HCT116 (cell line): Measurements from ENCODE around the gene UVSSA. TPM values are rescaled to one million over a fixed set of nuclear protein-coding genes. Genes with fewer than 3 reads are reported as not detected.

ENCODE experiments used
- ATAC-seq: fragments of 200-7000 bp; cut with Tn5 transposase; 2 replicates; pipeline ENCODE4 v1.9.1; 2020; ENCODE audit warnings: mild to moderate bottlenecking, moderate library complexity
- BruUV-seq: library from RNA; stranded (reverse); fragments of 400-500 nt; replicated peaks from 2 replicates; lab custom pipeline; 2021; lab: Mats Ljungman, UMichigan
- CTCF ChIA-PET: fragments of 300-600 bp; sonication (Branson Sonifier 250); formaldehyde crosslinking; loops from one replicate; lab custom pipeline; 2021; ENCODE audit warnings: antibody characterized with exemption; lab: Charles Lee
- POLR2A ChIA-PET: fragments of 300-600, 350-600 bp; sonication (Branson Sonifier 250); formaldehyde crosslinking; loops from one replicate; lab custom pipeline; 2021; ENCODE audit warnings: antibody characterized with exemption; lab: Charles Lee
- RAD21 ChIA-PET, 2 experiments: fragments of 300-600 bp; sonication (Branson Sonifier 250); formaldehyde crosslinking; loops; one replicate each; lab custom pipeline; 2023; ENCODE audit warnings: low total read pairs in 2 of 2; ENCODE audit not compliant: uncharacterized antibody in 2 of 2, unreplicated experiment in 2 of 2, low non-redundant PET in 1 of 2; lab: Charles Lee
- DNase-seq: peaks from one replicate; pipeline ENCODE4 v3.0.0-alpha.2; 2010; ENCODE audit warnings: low read depth, low spot score
- H2AFZ ChIP-seq: fragments of 200-600 bp; shearing (Covaris generic), sonication (generic); 2 replicates; pipeline ENCODE4 v1.6.1; 2017; ENCODE audit warnings: low read depth, mixed run types, mixed read lengths, antibody characterized with exemption, low read length; ENCODE audit not compliant: poor library complexity, severe bottlenecking
- H3K27ac ChIP-seq: 2 replicates; pipeline ENCODE4 v1.5.1; 2012; ENCODE audit warnings: low read depth, low read length
- H3K27me3 ChIP-seq: fragments of 200-600 bp; sonication (generic); 2 replicates; pipeline ENCODE4 v1.6.1; 2016; ENCODE audit warnings: mixed run types, low read length, mixed read lengths; ENCODE audit not compliant: insufficient read depth
- H3K36me3 ChIP-seq, 2 experiments: fragments of 200-500 bp in 1 of 2; fragments of 200-600 bp in 1 of 2; sonication (Bioruptor generic) in 1 of 2; sonication (generic) in 1 of 2; 2 replicates each; pipeline versions ENCODE4 v1.5.1 to v1.6.1; 2014 to 2016; ENCODE audit warnings: low read length in 2 of 2, inconsistent platforms in 1 of 2, mixed read lengths in 1 of 2, mixed run types in 1 of 2; ENCODE audit not compliant: insufficient read depth in 2 of 2, control insufficient read depth in 1 of 2
- H3K4me1 ChIP-seq, 2 experiments: fragments of 200-600 bp in 1 of 2; sonication (generic) in 1 of 2; 2 replicates each; pipeline versions ENCODE4 v1.5.1 to v1.6.1; 2012 to 2017; ENCODE audit warnings: low read length in 2 of 2, inconsistent platforms in 1 of 2, mild to moderate bottlenecking in 1 of 2, mixed read lengths in 1 of 2, mixed run types in 1 of 2, moderate library complexity in 1 of 2; ENCODE audit not compliant: insufficient read depth in 2 of 2, control insufficient read depth in 1 of 2
- H3K4me2 ChIP-seq: fragments of 200-600 bp; sonication (generic); 2 replicates; pipeline ENCODE4 v1.6.1; 2017; ENCODE audit warnings: mixed run types, low read length, mixed read lengths
- H3K4me3 ChIP-seq, 2 experiments: fragments of 200-600 bp in 1 of 2; sonication (generic) in 1 of 2; replicated peaks in 1 of 2; 2 replicates each; pipeline ENCODE4 v1.5.1; 2011 to 2016; ENCODE audit warnings: low read length in 2 of 2, control low read depth in 1 of 2, low read depth in 1 of 2, mild to moderate bottlenecking in 1 of 2, mixed read lengths in 1 of 2, mixed run types in 1 of 2
- H3K79me2 ChIP-seq: fragments of 200-600 bp; sonication (generic); 2 replicates; pipeline ENCODE4 v1.6.1; 2017; ENCODE audit warnings: mild to moderate bottlenecking, mixed run types, low read length, moderate library complexity, mixed read lengths; ENCODE audit not compliant: insufficient read depth
- H3K9ac ChIP-seq: fragments of 200-600 bp; sonication (generic); 2 replicates; pipeline ENCODE4 v1.6.1; 2016; ENCODE audit warnings: low read length, mixed read lengths
- H3K9me2 ChIP-seq: fragments of 200-600 bp; sonication (generic), shearing (Covaris generic); 2 replicates; pipeline ENCODE4 v1.6.1; 2017; ENCODE audit warnings: mixed run types, mild to moderate bottlenecking, moderate library complexity; ENCODE audit not compliant: insufficient read depth
- H3K9me3 ChIP-seq, 2 experiments: fragments of 200-500 bp in 1 of 2; fragments of 200-600 bp in 1 of 2; sonication (Bioruptor generic) in 1 of 2; sonication (generic) in 1 of 2; 2 replicates each; pipeline ENCODE4 v1.6.1; 2014 to 2017; ENCODE audit warnings: low read length in 2 of 2, mixed read lengths in 2 of 2, inconsistent platforms in 1 of 2, low read depth in 1 of 2, mild to moderate bottlenecking in 1 of 2, mixed run types in 1 of 2, moderate library complexity in 1 of 2; ENCODE audit not compliant: control insufficient read depth in 1 of 2, insufficient read depth in 1 of 2
- H4K20me1 ChIP-seq: fragments of 200-600 bp; sonication (generic), shearing (Covaris generic); 2 replicates; pipeline ENCODE4 v1.6.1; 2017; ENCODE audit warnings: mixed run types, mild to moderate bottlenecking, moderate library complexity; ENCODE audit not compliant: insufficient read depth
- CEBPB ChIP-seq: IDR thresholded peaks from 2 replicates; pipeline ENCODE4 v1.6.1; 2012; ENCODE audit warnings: low read depth
- CTCF ChIP-seq, 3 experiments: fragments of 200-600 bp in 1 of 3; sonication (generic) in 1 of 3; IDR thresholded peaks in 2 of 3; conservative IDR thresholded peaks in 1 of 3; 2 replicates each; pipeline ENCODE4 v1.5.1; 2012 to 2017; ENCODE audit warnings: low read depth in 2 of 3, low read length in 2 of 3, antibody characterized with exemption in 1 of 3, borderline replicate concordance in 1 of 3, control low read depth in 1 of 3, mild to moderate bottlenecking in 1 of 3, mixed read lengths in 1 of 3, mixed run types in 1 of 3, moderate library complexity in 1 of 3; ENCODE audit not compliant: insufficient read depth in 1 of 3
- EGR1 ChIP-seq: IDR thresholded peaks from 2 replicates; pipeline ENCODE4 v1.6.1; 2012; ENCODE audit warnings: low read depth
- ELF1 ChIP-seq: IDR thresholded peaks from 2 replicates; pipeline ENCODE4 v1.6.1; 2012; ENCODE audit warnings: low read depth, borderline replicate concordance
- EZH2 ChIP-seq: fragments of 200-600 bp; sonication (generic); IDR thresholded peaks from 2 replicates; pipeline ENCODE4 v1.6.1; 2017; ENCODE audit warnings: antibody characterized with exemption, mixed run types
- RAD21 ChIP-seq: IDR thresholded peaks from 2 replicates; pipeline ENCODE4 v1.6.1; 2012; ENCODE audit warnings: low read depth, mild to moderate bottlenecking
- REST ChIP-seq: IDR thresholded peaks from 2 replicates; pipeline ENCODE4 v1.6.1; 2012; ENCODE audit warnings: low read depth
- SIN3A ChIP-seq: IDR thresholded peaks from 2 replicates; pipeline ENCODE4 v1.6.1; 2012; ENCODE audit warnings: low read depth
- SP1 ChIP-seq: IDR thresholded peaks from 2 replicates; pipeline ENCODE4 v1.6.1; 2012; ENCODE audit warnings: low read depth
- SRF ChIP-seq: IDR thresholded peaks from 2 replicates; pipeline ENCODE4 v1.6.1; 2012; ENCODE audit warnings: low read depth
- TCF7L2 ChIP-seq: IDR thresholded peaks from 2 replicates; pipeline ENCODE4 v1.7.0; 2011; ENCODE audit warnings: borderline replicate concordance, inconsistent platforms; ENCODE audit not compliant: insufficient read depth, insufficient read length; ENCODE audit errors: extremely low read depth
- intact Hi-C: fragments of 100-400 bp; cut with micrococcal nuclease; formaldehyde crosslinking; loops from 2 replicates; pipeline ENCODE4 v1.10.0; 2022
- total RNA-seq: library from RNA; stranded (reverse); gene quantifications from one replicate; pipeline ENCODE4 v1.2.1, GENCODE V29; 2021; ENCODE audit not compliant: unreplicated experiment
- TF ChIP-seq, protein P1 (sequence below): IDR thresholded peaks from 2 replicates; pipeline ENCODE4 v1.6.1; 2012
- TF ChIP-seq, protein P2 (sequence below): IDR thresholded peaks from 2 replicates; pipeline ENCODE4 v1.6.1; 2012

UVSSA gene
- total RNA-seq, 1 experiment from 2014 or later, result 30.5 TPM

DNA sequence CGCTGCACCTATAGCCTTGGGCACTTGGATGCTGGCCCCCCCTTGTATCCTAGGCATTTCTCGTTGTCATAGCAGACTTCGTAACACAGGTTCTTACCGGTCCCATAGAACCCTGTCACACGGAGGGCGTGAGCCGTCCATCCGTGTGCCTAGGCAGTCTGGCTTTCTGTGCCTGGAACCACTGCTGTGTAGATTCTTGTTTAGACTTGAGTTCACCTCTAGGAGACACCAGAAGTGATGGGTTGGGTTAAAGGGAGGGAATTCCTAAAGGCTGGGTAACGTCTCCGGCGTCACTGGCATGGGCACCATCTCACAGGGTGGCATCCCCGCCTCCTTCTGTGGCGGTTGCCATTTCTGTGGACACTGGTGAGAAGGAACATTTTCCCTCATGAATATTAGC, 72.7 kb downstream of the UVSSA start (continued):
- no peak for TF ChIP-seq SRF
- TF ChIP-seq, protein P1, sequence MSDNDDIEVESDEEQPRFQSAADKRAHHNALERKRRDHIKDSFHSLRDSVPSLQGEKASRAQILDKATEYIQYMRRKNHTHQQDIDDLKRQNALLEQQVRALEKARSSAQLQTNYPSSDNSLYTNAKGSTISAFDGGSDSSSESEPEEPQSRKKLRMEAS, result no peak
- no peak for TF ChIP-seq CTCF (IDR thresholded peaks at IDR 0.05 in 2 of 3, conservative IDR thresholded peaks at IDR 0.05 in 1 of 3; ENCODE audit: borderline replicate concordance in 1 of 3, insufficient read depth in 1 of 3, low read depth in 2 of 3, low read length in 2 of 3)
- TF ChIP-seq TCF7L2, result no peak
- TF ChIP-seq, protein P2, sequence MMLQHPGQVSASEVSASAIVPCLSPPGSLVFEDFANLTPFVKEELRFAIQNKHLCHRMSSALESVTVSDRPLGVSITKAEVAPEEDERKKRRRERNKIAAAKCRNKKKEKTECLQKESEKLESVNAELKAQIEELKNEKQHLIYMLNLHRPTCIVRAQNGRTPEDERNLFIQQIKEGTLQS, result no peak
- no peak for TF ChIP-seq SP1
- TF ChIP-seq ELF1, result no peak
- TF ChIP-seq EZH2, result no peak
- TF ChIP-seq, all 23 proteins: peak for 0

DNA sequence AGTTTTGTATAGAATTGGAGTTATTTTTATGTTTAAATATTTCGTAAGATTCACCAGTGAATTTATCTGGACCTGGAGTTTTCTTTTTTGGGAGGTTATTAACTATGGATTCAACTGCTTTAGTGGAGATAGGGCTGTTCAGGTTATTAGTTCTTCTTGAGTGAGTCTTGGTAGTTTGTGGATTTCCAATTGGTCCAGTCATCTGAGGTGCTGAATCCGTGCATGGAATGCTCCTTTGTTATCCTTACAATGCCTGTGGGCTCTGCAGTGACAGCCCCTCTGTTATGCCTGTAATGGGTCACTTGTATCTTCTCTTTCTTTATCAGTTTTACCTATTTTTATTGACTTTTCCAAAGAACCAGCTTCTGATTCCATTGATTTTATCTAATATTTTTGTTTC, 74.6 kb downstream of the UVSSA start:
- no peaks in the 10 kb centered on the region for H3K79me2 ChIP-seq
- no peak overlapping the region for H3K9ac ChIP-seq
- DNase-seq (no peak), ATAC-seq (no peak)
- H3K9me2 ChIP-seq, result no peaks in the 10 kb centered on the region
- intact Hi-C loops, result no loop called here
- no peak overlapping the region for H3K4me2 ChIP-seq
- H4K20me1 ChIP-seq, result no peaks in the 10 kb centered on the region
- no TSS peak for BruUV-seq
- H3K4me1 ChIP-seq, result no peaks in the 10 kb centered on the region
- RAD21 ChIA-PET, result no interaction called here
- H3K4me3 ChIP-seq, result no peak overlapping the region
- CTCF ChIA-PET, result no interaction called here
- no peak overlapping the region for H2AFZ ChIP-seq
- H3K36me3 ChIP-seq, result no peaks in the 10 kb centered on the region
- TF ChIP-seq SIN3A (no peak), RAD21 (no peak), REST (no peak), CEBPB (no peak), EGR1 (no peak), SP1 (no peak)
- no peaks in the 10 kb centered on the region for H3K9me3 ChIP-seq
- peaks cover 32% of the 10 kb centered on the region for H3K27me3 ChIP-seq
- H3K27ac ChIP-seq, result no peak overlapping the region
- POLR2A ChIA-PET, result no interaction called here
